Superior temporal gyrus (tissue), 1 donor: Measurements from ENCODE around the gene CATSPERB.
"Not testable (repeated sequence)": the region's sequence is repeated elsewhere in the genome, so short reads cannot be mapped to it uniquely, and the experiment has no call there.

Experiments
- DNase-seq: peaks from one replicate; pipeline ENCODE4 v3.0.0-alpha.2; 2016; ENCODE audit errors: extremely low spot score

CATSPERB gene

GRCh38 chr14:91737619-91738018, 5.7 kb upstream of the CATSPERB start:
- no peak for DNase-seq

- DNase-seq = no peak
Measured at GRCh38 chr14:91732859-91733477, 1.1 kb upstream of the CATSPERB start.

- no peak for DNase-seq
Measured at GRCh38 chr14:91732439-91732838, 553 bp upstream of the CATSPERB start.

- no peak for DNase-seq
Measured at GRCh38 chr14:91731018-91731417, 868 bp downstream of the CATSPERB start.

- DNase-seq = no peak
Measured at GRCh38 chr14:91729756-91730155, 2.1 kb downstream of the CATSPERB start.

- no peak for DNase-seq
Measured at GRCh38 chr14:91728616-91729183, 3.2 kb downstream of the CATSPERB start.

GRCh38 chr14:91727121-91727520, 4.8 kb downstream of the CATSPERB start:
- no peak for DNase-seq

- DNase-seq = no peak
Measured at GRCh38 chr14:91723501-91723900, 8.4 kb downstream of the CATSPERB start.

GRCh38 chr14:91722386-91722785, 9.5 kb downstream of the CATSPERB start:
- no peak for DNase-seq

- no peak for DNase-seq
Measured at GRCh38 chr14:91719839-91720238, 12.0 kb downstream of the CATSPERB start.

GRCh38 chr14:91716999-91717398, 14.9 kb downstream of the CATSPERB start:
- DNase-seq = no peak

GRCh38 chr14:91714805-91715204, 17.1 kb downstream of the CATSPERB start:
- DNase-seq = no peak

- no peak for DNase-seq
Measured at GRCh38 chr14:91708795-91709194, 23.1 kb downstream of the CATSPERB start.

- DNase-seq = no peak
Measured at GRCh38 chr14:91706996-91707395, 24.9 kb downstream of the CATSPERB start.

- no peak for DNase-seq
Measured at GRCh38 chr14:91694643-91695042, 37.2 kb downstream of the CATSPERB start.

GRCh38 chr14:91693346-91693745, 38.5 kb downstream of the CATSPERB start:
- no peak for DNase-seq

- DNase-seq = no peak
Measured at GRCh38 chr14:91692075-91692474, 39.8 kb downstream of the CATSPERB start.

GRCh38 chr14:91689608-91690007, 42.3 kb downstream of the CATSPERB start:
- no peak for DNase-seq

- DNase-seq = not testable (repeated sequence)
Measured at GRCh38 chr14:91687436-91687835, 44.5 kb downstream of the CATSPERB start.

GRCh38 chr14:91685600-91685999, 46.3 kb downstream of the CATSPERB start:
- DNase-seq = no peak

- DNase-seq = no peak
Measured at GRCh38 chr14:91681893-91682563, 49.9 kb downstream of the CATSPERB start.

GRCh38 chr14:91681118-91681517, 50.8 kb downstream of the CATSPERB start:
- DNase-seq = no peak

GRCh38 chr14:91679273-91679672, 52.6 kb downstream of the CATSPERB start:
- DNase-seq = no peak
